Measurements from ENCODE around the gene SIKE1. TPM values are rescaled to one million over a fixed set of nuclear protein-coding genes. Genes with fewer than 3 reads are reported as not detected.

The SIKE1 gene
- total RNA-seq, 4 donors from 2014 or later: 29.7 to 57.4 (median 34.0) TPM

DNA sequence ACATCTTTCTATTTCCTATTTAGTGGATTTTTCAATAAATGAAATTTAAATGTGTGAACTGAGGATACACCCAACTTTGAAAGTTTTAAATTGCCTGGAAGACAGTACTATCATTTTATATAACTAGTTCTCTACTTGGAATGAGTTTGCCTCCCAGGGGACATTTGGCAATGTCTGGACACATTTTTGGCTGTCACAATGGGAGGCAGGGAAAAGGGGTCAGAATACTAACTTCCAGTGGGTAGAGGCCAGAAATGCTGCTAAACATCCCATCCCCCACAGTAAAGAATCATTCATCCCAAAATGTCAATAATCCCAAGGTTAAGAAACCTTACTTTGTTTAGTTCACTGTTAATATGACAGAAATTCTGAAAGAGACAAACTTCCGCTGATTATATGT lies 50.7 kb downstream of the SIKE1 start:
- H3K4me3 ChIP-seq: no peak overlapping the region
- H3K36me3 ChIP-seq: peaks cover 33 to 100% of the 10 kb centered on the region in 2 donors
- TF ChIP-seq POLR2A (IDR thresholded peaks at IDR 0.05) (no peak), EP300 (IDR thresholded peaks at IDR 0.05) (no peak), POLR2AphosphoS5 (IDR thresholded peaks at IDR 0.05) (no peak)
- TF ChIP-seq, protein P1, sequence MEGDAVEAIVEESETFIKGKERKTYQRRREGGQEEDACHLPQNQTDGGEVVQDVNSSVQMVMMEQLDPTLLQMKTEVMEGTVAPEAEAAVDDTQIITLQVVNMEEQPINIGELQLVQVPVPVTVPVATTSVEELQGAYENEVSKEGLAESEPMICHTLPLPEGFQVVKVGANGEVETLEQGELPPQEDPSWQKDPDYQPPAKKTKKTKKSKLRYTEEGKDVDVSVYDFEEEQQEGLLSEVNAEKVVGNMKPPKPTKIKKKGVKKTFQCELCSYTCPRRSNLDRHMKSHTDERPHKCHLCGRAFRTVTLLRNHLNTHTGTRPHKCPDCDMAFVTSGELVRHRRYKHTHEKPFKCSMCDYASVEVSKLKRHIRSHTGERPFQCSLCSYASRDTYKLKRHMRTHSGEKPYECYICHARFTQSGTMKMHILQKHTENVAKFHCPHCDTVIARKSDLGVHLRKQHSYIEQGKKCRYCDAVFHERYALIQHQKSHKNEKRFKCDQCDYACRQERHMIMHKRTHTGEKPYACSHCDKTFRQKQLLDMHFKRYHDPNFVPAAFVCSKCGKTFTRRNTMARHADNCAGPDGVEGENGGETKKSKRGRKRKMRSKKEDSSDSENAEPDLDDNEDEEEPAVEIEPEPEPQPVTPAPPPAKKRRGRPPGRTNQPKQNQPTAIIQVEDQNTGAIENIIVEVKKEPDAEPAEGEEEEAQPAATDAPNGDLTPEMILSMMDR (IDR thresholded peaks at IDR 0.05): no peak
- H3K4me1 ChIP-seq: peaks cover 0 to 26% (median 0%) of the 10 kb centered on the region in 3 donors
- H3K9me3 ChIP-seq: no peaks in the 10 kb centered on the region
- H3K27ac ChIP-seq: no peak overlapping the region
- no peak for ATAC-seq
- no peaks in the 10 kb centered on the region for H3K27me3 ChIP-seq
- 93 to 100% methylated on average over 1 of the region's 1 CpG for WGBS, 2 donors (ENCODE audit: low coverage in 1 of 2)

DNA sequence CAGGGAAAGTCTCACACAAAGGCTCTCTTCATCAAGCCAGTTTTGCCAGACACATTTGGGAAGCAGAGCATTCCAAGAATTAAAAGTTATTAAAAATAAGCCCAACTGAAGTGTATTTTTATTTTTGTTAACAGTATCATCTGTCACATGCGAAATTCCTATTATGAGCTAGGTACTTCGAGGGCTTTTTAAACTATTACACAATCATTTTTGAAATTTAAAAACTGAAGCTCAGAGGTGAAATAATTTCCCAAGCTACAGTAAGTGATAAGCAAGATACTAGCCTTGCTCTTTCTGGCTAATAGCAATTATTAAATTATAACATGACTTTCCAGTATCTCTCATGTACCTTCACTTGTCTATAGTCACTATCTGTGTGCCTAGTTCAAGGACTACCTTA lies 51.9 kb downstream of the SIKE1 start:
- Histone ChIP-seq H3K27me3 (no peaks in the 10 kb centered on the region), H3K4me3 (no peak overlapping the region), H3K27ac (no peak overlapping the region), H3K4me1 (peaks cover 0 to 38% (median 0%) of the 10 kb centered on the region in 3 donors), H3K36me3 (peaks cover 30 to 100% of the 10 kb centered on the region in 2 donors), H3K9me3 (no peaks in the 10 kb centered on the region)
- TF ChIP-seq POLR2A (IDR thresholded peaks at IDR 0.05) (no peak), POLR2AphosphoS5 (IDR thresholded peaks at IDR 0.05) (no peak), EP300 (IDR thresholded peaks at IDR 0.05) (no peak)
- TF ChIP-seq, protein P1 (IDR thresholded peaks at IDR 0.05): no peak
- 78 to 82% methylated on average over 2 of the region's 2 CpGs for WGBS, 2 donors (ENCODE audit: low coverage in 1 of 2)
- no peak for ATAC-seq

DNA sequence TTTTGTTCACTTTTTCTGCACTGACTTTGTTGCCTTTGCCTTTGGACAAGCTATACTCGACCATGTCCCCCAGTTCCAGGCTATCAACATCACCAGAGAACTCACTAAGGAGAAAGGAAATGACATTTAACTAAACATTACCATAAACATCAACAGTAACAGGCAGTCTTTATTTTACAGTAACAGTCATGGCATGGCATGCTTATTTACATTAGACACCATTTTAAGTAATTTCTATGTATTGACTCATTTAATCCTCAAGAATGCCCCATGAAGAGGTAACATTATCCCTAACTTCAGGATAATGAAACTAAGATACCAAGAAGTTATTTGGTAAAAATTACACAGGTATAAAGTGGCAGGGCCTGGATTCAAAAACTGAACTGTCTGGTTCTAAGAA lies 55.3 kb downstream of the SIKE1 start:
- Histone ChIP-seq H3K4me3 (no peak overlapping the region), H3K4me1 (peaks cover 0 to 31% (median 0%) of the 10 kb centered on the region in 3 donors), H3K9me3 (no peaks in the 10 kb centered on the region), H3K36me3 (peaks cover 30 to 100% of the 10 kb centered on the region in 2 donors), H3K27ac (no peak overlapping the region), H3K27me3 (no peaks in the 10 kb centered on the region)
- no peak for ATAC-seq
- TF ChIP-seq, protein P1 (IDR thresholded peaks at IDR 0.05): no peak
- TF ChIP-seq POLR2AphosphoS5 (IDR thresholded peaks at IDR 0.05) (no peak), EP300 (IDR thresholded peaks at IDR 0.05) (no peak), POLR2A (IDR thresholded peaks at IDR 0.05) (no peak)
- WGBS, 2 donors (ENCODE audit: low coverage in 1 of 2): 54 to 78% methylated on average over 1 of the region's 1 CpG

DNA sequence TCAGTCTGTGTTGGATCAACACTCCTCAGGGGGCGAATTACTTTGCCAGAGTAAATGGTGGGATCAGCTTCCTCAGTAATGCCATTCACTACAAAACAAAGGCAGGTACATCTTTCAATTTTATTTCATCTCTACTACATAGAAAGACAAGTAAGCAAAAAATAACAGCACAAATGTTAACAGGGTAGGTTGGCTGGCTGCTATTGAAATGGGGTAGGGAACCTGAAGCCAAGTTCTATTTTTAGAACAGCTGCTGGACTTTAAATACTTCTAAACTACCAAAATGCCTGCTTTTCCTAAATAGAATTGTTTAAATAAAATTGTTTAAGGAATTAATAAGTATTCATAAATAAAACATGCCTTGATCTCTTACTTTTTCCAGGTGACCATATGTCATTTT lies 56.6 kb downstream of the SIKE1 start:
- peaks cover 0 to 22% (median 0%) of the 10 kb centered on the region in 3 donors for H3K4me1 ChIP-seq
- H3K27ac ChIP-seq: no peak overlapping the region
- no peak for ATAC-seq
- H3K4me3 ChIP-seq: no peak overlapping the region
- 83 to 86% methylated on average over 1 of the region's 1 CpG for WGBS, 2 donors (ENCODE audit: low coverage in 1 of 2)
- H3K9me3 ChIP-seq: no peaks in the 10 kb centered on the region
- TF ChIP-seq POLR2AphosphoS5 (IDR thresholded peaks at IDR 0.05) (no peak), EP300 (IDR thresholded peaks at IDR 0.05) (no peak), POLR2A (IDR thresholded peaks at IDR 0.05) (no peak)
- TF ChIP-seq, protein P1 (IDR thresholded peaks at IDR 0.05): no peak
- H3K27me3 ChIP-seq: no peaks in the 10 kb centered on the region
- peaks cover 33 to 100% of the 10 kb centered on the region in 2 donors for H3K36me3 ChIP-seq

DNA sequence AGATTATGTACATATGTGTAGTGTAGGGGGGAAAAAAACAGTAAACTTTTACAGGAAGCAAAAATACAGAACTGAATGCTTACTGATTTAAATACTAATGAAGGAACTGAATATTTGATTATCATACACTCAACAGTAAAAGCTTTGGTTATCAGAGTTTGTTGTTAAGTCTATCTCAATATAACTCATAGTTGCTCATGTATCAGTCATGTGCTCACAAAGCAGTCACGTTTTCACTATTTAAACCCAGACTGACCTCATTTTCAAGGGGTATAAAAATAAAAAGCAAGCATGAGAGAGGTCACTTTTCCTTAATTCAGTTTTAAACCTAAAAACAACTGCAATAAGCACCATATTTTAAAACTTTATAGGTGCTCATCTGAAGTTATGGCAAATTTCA lies 57.0 kb downstream of the SIKE1 start:
- 0 to 13% methylated on average over 1 of the region's 1 CpG for WGBS, 2 donors (ENCODE audit: low coverage in 1 of 2)
- TF ChIP-seq EP300 (IDR thresholded peaks at IDR 0.05) (no peak), POLR2A (IDR thresholded peaks at IDR 0.05) (no peak), POLR2AphosphoS5 (IDR thresholded peaks at IDR 0.05) (no peak)
- TF ChIP-seq, protein P1 (IDR thresholded peaks at IDR 0.05): no peak
- no peaks in the 10 kb centered on the region for H3K27me3 ChIP-seq
- H3K4me1 ChIP-seq: peaks cover 0 to 22% (median 0%) of the 10 kb centered on the region in 3 donors
- H3K27ac ChIP-seq: no peak overlapping the region
- H3K9me3 ChIP-seq: no peaks in the 10 kb centered on the region
- peaks cover 33 to 100% of the 10 kb centered on the region in 2 donors for H3K36me3 ChIP-seq
- no peak for ATAC-seq
- no peak overlapping the region for H3K4me3 ChIP-seq

Measured in gastroesophageal sphincter (tissue), 4 donors.